ENCODE data around the gene PLEKHA6.
A peak's percentile ranks its signal among the peaks of the same experiment; 100 is the strongest.

The PLEKHA6 gene

GRCh38 chr1:204376465-204376864, 16.7 kb upstream of the PLEKHA6 start:
- DNase-seq (ENCODE audit: low spot score in 2 of 2): no peak
- Histone ChIP-seq H3K9me3 (no peaks in the 10 kb centered on the region), H3K27me3 (ENCODE audit: low read depth) (peaks cover 49% of the 10 kb centered on the region), H3K4me1 (peaks cover 3% of the 10 kb centered on the region), H3K36me3 (replicated peaks) (no peaks in the 10 kb centered on the region), H3K4me3 (no peak overlapping the region)
- in situ Hi-C loops (cut with MboI; ENCODE audit: low sequenced_read_pairs): no loop called here

GRCh38 chr1:204373911-204374310, 14.2 kb upstream of the PLEKHA6 start:
- peaks cover 46% of the 10 kb centered on the region for H3K27me3 ChIP-seq (ENCODE audit: low read depth)
- no peaks in the 10 kb centered on the region for H3K36me3 ChIP-seq (replicated peaks)
- H3K4me1 ChIP-seq: peaks cover 3% of the 10 kb centered on the region
- H3K9me3 ChIP-seq: no peaks in the 10 kb centered on the region
- no peak overlapping the region for H3K4me3 ChIP-seq
- in situ Hi-C loops (cut with MboI; ENCODE audit: low sequenced_read_pairs): loop anchor here (25.0 kb wide), 1 partner anchor 512 kb away; the partner anchor contains the start of gene SNRPE
- DNase-seq (ENCODE audit: low spot score in 2 of 2): no peak

GRCh38 chr1:204370176-204370575, 10.4 kb upstream of the PLEKHA6 start:
- no peaks in the 10 kb centered on the region for H3K9me3 ChIP-seq
- no peaks in the 10 kb centered on the region for H3K36me3 ChIP-seq (replicated peaks)
- peaks cover 25% of the 10 kb centered on the region for H3K27me3 ChIP-seq (ENCODE audit: low read depth)
- no peaks in the 10 kb centered on the region for H3K4me1 ChIP-seq
- H3K4me3 ChIP-seq: no peak overlapping the region
- in situ Hi-C loops (cut with MboI; ENCODE audit: low sequenced_read_pairs): loop anchor here (25.0 kb wide), 1 partner anchor 508 kb away; the partner anchor contains the start of gene SNRPE
- DNase-seq (ENCODE audit: low spot score in 2 of 2): no peak

DNA sequence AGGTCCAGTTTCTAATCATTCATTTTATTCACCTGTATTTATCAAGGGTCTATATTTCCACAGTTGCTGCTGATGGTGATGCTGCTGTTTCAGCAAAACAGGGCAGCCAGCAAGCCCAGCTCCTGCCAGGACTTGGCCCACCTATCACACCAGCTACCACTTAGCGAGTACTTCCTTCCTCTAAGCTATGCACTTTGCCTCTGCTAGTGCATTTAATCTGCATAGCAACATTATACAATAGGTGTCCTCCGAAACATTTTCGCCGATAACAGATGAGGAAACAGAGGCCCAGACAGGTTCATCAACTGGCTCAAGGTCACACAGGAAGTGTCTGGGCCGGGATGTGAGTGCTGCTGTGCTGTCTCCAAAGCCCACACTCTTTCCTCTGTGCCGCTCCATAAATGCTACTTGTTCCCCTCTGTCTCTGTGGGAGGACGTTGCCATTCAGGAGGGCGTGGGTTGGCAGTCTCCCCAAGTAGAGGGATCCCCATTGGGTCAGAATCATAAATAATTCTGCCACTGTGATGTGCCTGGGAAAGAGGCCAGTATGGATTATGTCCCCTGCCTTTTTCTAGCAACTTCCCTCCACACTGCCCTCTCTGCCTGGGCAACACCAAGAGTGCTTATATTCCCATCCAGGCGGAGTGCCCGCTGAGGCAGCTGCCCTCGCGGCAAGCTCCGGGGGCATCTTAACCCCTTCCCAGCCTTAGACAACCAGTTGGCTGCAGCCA, 9.4 kb upstream of the PLEKHA6 start:
- peaks cover 20% of the 10 kb centered on the region for H3K27me3 ChIP-seq (ENCODE audit: low read depth)
- H3K4me3 ChIP-seq: no peak overlapping the region
- in situ Hi-C loops (cut with MboI; ENCODE audit: low sequenced_read_pairs): loop anchor here (25.0 kb wide), 1 partner anchor 507 kb away; the partner anchor contains the start of gene SNRPE
- no peaks in the 10 kb centered on the region for H3K4me1 ChIP-seq
- DNase-seq (ENCODE audit: low spot score in 2 of 2): no peak
- no peaks in the 10 kb centered on the region for H3K9me3 ChIP-seq
- no peaks in the 10 kb centered on the region for H3K36me3 ChIP-seq (replicated peaks)

DNA sequence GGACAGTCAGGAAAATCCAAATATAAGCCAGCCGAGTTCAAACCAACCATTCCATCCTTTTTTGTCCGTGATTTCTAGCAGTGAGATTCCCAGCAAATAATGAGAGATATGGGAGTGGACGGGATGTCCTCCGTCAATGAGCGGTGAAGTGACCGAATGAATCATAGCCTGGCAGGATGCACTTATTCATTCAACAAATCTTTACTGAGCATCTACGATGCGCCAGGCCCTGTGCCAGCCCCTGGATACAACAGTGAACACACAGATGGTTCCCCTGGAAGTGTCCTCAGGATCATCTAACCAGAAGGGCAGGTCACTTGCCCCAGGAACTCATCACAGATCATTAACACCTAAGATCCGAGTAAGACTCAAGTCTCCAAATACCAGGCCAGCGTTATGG, 8.2 kb upstream of the PLEKHA6 start:
- Histone ChIP-seq H3K36me3 (replicated peaks) (no peaks in the 10 kb centered on the region), H3K4me1 (peaks cover 4% of the 10 kb centered on the region; the same call in 1 of the 2 replicates), H3K27me3 (ENCODE audit: low read depth) (peaks cover 10% of the 10 kb centered on the region; the same call in 1 of the 2 replicates), H3K4me3 (no peak overlapping the region), H3K9me3 (no peaks in the 10 kb centered on the region)
- no peak for DNase-seq (ENCODE audit: low spot score in 2 of 2)
- in situ Hi-C loops (cut with MboI; ENCODE audit: low sequenced_read_pairs): loop anchor here (25.0 kb wide), 1 partner anchor 506 kb away; the partner anchor contains the start of gene SNRPE

DNA sequence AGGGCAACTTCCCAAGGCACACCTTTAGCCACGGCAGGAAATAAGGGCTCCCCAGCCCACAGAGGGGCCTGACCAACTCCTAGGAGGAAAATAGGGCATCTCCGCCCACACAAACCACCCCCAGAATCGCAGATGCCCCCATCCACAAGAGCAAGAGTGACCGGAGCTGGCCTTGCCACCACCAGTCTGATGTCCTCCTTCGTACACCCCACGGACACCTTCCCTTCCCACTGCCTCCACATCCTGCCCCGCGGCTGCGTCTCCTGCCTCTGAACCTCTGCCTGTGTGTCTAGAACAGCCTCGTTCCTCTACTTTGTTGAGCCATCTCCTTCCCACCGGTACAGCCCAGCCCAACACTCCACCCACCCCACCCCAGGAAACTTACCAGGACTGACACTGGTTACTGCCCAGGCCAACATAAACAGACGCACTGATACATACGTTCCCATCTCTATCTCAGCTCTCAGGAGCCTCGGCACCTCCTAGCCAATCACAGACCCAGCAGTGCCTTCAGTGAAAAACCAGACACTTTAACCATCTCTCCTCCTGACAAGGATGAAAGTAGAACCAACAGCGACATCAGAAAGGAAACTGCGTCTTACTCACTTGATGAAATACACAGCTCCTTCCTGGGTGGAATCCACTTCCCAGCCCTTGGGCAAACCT, 7.6 kb upstream of the PLEKHA6 start:
- Histone ChIP-seq H3K9me3 (no peaks in the 10 kb centered on the region), H3K4me1 (peaks cover 4% of the 10 kb centered on the region; the same call in 1 of the 2 replicates), H3K36me3 (replicated peaks) (no peaks in the 10 kb centered on the region), H3K27me3 (ENCODE audit: low read depth) (peaks cover 8% of the 10 kb centered on the region; the same call in 1 of the 2 replicates), H3K4me3 (no peak overlapping the region)
- in situ Hi-C loops (cut with MboI; ENCODE audit: low sequenced_read_pairs): loop anchor here (25.0 kb wide), 1 partner anchor 505 kb away; the partner anchor contains the start of gene SNRPE
- DNase-seq (ENCODE audit: low spot score in 2 of 2): no peak

DNA sequence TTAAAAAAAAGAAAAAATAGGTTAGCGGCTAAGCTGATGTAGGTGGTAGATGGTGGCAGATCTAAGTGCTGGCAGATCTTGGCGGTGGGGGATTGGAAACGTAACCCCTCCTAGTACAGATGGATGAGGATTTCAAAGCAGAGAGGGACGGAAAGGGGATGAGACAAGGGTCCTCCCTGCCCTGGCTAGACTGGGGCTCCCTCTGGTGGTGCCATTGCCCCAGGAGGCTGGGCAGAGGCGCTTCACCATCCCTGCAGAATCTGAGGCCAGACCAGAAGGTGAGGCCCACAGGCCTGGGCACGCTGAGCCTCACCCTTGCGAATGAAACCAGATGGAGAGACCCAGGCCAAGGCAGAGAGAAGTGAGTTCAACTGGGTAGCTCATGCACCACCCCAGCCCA, 7.0 kb upstream of the PLEKHA6 start:
- Histone ChIP-seq H3K27me3 (ENCODE audit: low read depth) (peaks cover 5% of the 10 kb centered on the region; the same call in 1 of the 2 replicates), H3K4me1 (peaks cover 4% of the 10 kb centered on the region; the same call in 1 of the 2 replicates), H3K36me3 (replicated peaks) (no peaks in the 10 kb centered on the region), H3K4me3 (no peak overlapping the region), H3K9me3 (no peaks in the 10 kb centered on the region)
- in situ Hi-C loops (cut with MboI; ENCODE audit: low sequenced_read_pairs): loop anchor here (25.0 kb wide), 1 partner anchor 504 kb away; the partner anchor contains the start of gene SNRPE
- peak in 1 of 2 experiments; percentile 38 for DNase-seq (ENCODE audit: low spot score in 2 of 2)

GRCh38 chr1:204363335-204364114, 3.8 kb upstream of the PLEKHA6 start:
- Histone ChIP-seq H3K36me3 (replicated peaks) (no peaks in the 10 kb centered on the region), H3K27me3 (ENCODE audit: low read depth) (peaks cover under 1% of the 10 kb centered on the region; the same call in 1 of the 2 replicates), H3K9me3 (no peaks in the 10 kb centered on the region), H3K4me1 (peaks cover 4% of the 10 kb centered on the region; the same call in 1 of the 2 replicates), H3K4me3 (peak overlapping the region; percentile 15)
- in situ Hi-C loops (cut with MboI; ENCODE audit: low sequenced_read_pairs): loop anchor here (5.0 to 25.0 kb wide), 2 partner anchors 206 to 501 kb away; partner anchors contain the start of gene SNRPE
- DNase-seq (ENCODE audit: low spot score in 2 of 2): peak; percentile 62 to 79

DNA sequence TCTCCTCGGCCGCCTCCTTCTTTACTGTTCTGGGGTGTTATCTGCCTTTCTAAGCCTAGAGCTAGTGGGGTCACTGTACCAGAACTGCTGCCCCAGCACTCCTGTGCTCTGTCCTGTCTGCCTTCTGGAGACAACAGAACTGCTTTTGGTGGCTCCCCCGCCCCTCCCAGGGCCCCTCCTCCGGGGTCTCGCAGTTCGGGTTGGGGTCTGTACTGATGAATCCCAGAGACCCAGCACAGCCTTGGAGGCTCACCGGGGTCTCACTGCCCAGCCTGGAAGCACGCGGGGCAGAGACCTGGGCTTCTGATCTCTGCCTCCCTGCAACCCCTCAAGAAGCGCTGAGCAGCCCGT, 3.2 kb upstream of the PLEKHA6 start:
- DNase-seq (ENCODE audit: low spot score in 2 of 2): no peak
- Histone ChIP-seq H3K27me3 (ENCODE audit: low read depth) (peaks cover 3% of the 10 kb centered on the region; the same call in 1 of the 2 replicates), H3K36me3 (replicated peaks) (no peaks in the 10 kb centered on the region), H3K9me3 (no peaks in the 10 kb centered on the region), H3K4me1 (peaks cover 4% of the 10 kb centered on the region; the same call in 1 of the 2 replicates), H3K4me3 (peak overlapping the region; percentile 15; the same call in 1 of the 2 replicates)
- in situ Hi-C loops (cut with MboI; ENCODE audit: low sequenced_read_pairs): loop anchor here (5.0 to 25.0 kb wide), 2 partner anchors 206 to 501 kb away; partner anchors contain the start of gene SNRPE

- Histone ChIP-seq H3K36me3 (replicated peaks) (no peaks in the 10 kb centered on the region), H3K27me3 (ENCODE audit: low read depth) (peaks cover 7% of the 10 kb centered on the region), H3K4me1 (peaks cover 4% of the 10 kb centered on the region; the same call in 1 of the 2 replicates), H3K9me3 (no peaks in the 10 kb centered on the region), H3K4me3 (no peak overlapping the region)
- in situ Hi-C loops (cut with MboI; ENCODE audit: low sequenced_read_pairs): loop anchor here (5.0 to 25.0 kb wide), 2 partner anchors 204 to 499 kb away; partner anchors contain the start of gene SNRPE
- DNase-seq (ENCODE audit: low spot score in 2 of 2): no peak
Measured at GRCh38 chr1:204361781-204362180, 2.1 kb upstream of the PLEKHA6 start.

- Histone ChIP-seq H3K27me3 (ENCODE audit: low read depth) (peaks cover 10% of the 10 kb centered on the region), H3K4me3 (no peak overlapping the region), H3K36me3 (replicated peaks) (no peaks in the 10 kb centered on the region), H3K9me3 (no peaks in the 10 kb centered on the region), H3K4me1 (peaks cover 4% of the 10 kb centered on the region; the same call in 1 of the 2 replicates)
- no peak for DNase-seq (ENCODE audit: low spot score in 2 of 2)
- in situ Hi-C loops (cut with MboI; ENCODE audit: low sequenced_read_pairs): loop anchor here (5.0 to 25.0 kb wide), 2 partner anchors 204 to 499 kb away; partner anchors contain the start of gene SNRPE
Measured at GRCh38 chr1:204361341-204361771, 1.6 kb upstream of the PLEKHA6 start.

DNA sequence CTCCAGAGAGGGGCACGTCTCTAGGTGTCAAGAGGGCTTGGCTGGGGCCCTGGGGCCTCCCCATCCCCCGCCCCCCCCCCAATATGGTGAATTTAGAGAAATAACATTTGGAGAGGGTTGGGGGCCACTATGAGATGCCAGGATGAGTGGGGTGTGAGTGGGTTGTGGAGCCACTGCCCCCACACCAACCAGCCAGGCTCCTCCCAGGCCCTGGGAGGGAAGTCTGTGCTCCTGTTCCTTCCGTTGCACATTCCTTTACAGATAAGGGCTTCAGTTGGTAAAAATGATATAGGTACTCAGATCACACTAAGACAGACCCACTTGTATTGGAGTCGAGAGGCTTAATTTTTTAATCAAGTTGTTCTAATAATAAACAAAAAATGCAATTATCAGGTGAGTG, 585 bp upstream of the PLEKHA6 start:
- H3K27me3 ChIP-seq (ENCODE audit: low read depth): peaks cover 16% of the 10 kb centered on the region
- no peaks in the 10 kb centered on the region for H3K36me3 ChIP-seq (replicated peaks)
- peaks cover 4% of the 10 kb centered on the region; the same call in 1 of the 2 replicates for H3K4me1 ChIP-seq
- in situ Hi-C loops (cut with MboI; ENCODE audit: low sequenced_read_pairs): loop anchor here (5.0 to 25.0 kb wide), 2 partner anchors 203 to 498 kb away; partner anchors contain the start of gene SNRPE
- DNase-seq (ENCODE audit: low spot score in 2 of 2): no peak
- no peak overlapping the region for H3K4me3 ChIP-seq
- H3K9me3 ChIP-seq: no peaks in the 10 kb centered on the region

GRCh38 chr1:204359131-204359473, 627 bp downstream of the PLEKHA6 start:
- in situ Hi-C loops (cut with MboI; ENCODE audit: low sequenced_read_pairs): loop anchor here (25.0 kb wide), 1 partner anchor 497 kb away; the partner anchor contains the start of gene SNRPE
- H3K36me3 ChIP-seq (replicated peaks): no peaks in the 10 kb centered on the region
- peaks cover 23% of the 10 kb centered on the region for H3K27me3 ChIP-seq (ENCODE audit: low read depth)
- H3K4me3 ChIP-seq: no peak overlapping the region
- H3K4me1 ChIP-seq: peaks cover 4% of the 10 kb centered on the region; the same call in 1 of the 2 replicates
- DNase-seq (ENCODE audit: low spot score in 2 of 2): no peak
- H3K9me3 ChIP-seq: no peaks in the 10 kb centered on the region

Measured in HAP-1 (cell line).